ENCODE measurements around the gene TSPAN7. TPM values are rescaled to one million over a fixed set of nuclear protein-coding genes. Genes with fewer than 3 reads are reported as not detected.

The TSPAN7 gene
- total RNA-seq, 2 donors from 2014 or later, result 8.6 to 18.8 TPM

GRCh38 chrX:38599796-38600755 is 38.7 kb downstream of the TSPAN7 start:
- TF ChIP-seq POLR2A (IDR thresholded peaks at IDR 0.05) (no peak), CTCF (IDR thresholded peaks at IDR 0.05) (no peak)
- Histone ChIP-seq H3K27ac (no peak overlapping the region), H3K4me1 (no peaks in the 10 kb centered on the region), H3K36me3 (replicated peaks in 1 of 2; ENCODE audit: insufficient read depth in 1 of 2, low read depth in 2 of 2) (no peaks in the 10 kb centered on the region), H3K9me3 (no peaks in the 10 kb centered on the region), H3K27me3 (no peaks in the 10 kb centered on the region), H3K4me3 (no peak overlapping the region)
- no peak for DNase-seq
- WGBS, 2 donors, result 66 to 75% methylated on average over 3 of the region's 3 CpGs
- no peak for ATAC-seq
- intact Hi-C loops (cut with DNase I), result no loop called here

DNA sequence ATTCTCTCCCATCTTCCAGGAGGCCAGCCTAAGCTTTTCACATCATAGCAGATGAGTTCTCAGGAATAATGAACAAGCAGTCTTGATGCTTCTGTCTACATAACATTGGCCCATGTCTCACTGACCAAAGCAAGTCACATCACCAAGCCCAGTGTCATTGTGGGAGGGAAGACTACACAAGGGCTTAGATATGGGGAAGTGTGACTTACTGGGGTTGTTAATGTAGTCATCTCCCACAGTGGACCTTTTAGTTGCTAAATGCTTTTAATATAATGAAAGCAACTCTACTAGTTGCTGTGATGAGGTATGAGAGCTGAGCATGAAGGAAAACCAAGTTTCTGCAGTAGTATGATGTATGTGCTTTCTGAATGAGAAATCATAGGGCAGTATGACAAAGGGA is 40.5 kb downstream of the TSPAN7 start:
- H3K27ac ChIP-seq, result no peak overlapping the region
- H3K27me3 ChIP-seq, result no peaks in the 10 kb centered on the region
- intact Hi-C loops (cut with DNase I), result no loop called here
- H3K9me3 ChIP-seq, result no peaks in the 10 kb centered on the region
- H3K4me3 ChIP-seq, result no peak overlapping the region
- DNase-seq (no peak), ATAC-seq (no peak)
- no peaks in the 10 kb centered on the region for H3K36me3 ChIP-seq (replicated peaks in 1 of 2; ENCODE audit: insufficient read depth in 1 of 2, low read depth in 2 of 2)
- no peak for TF ChIP-seq CTCF (IDR thresholded peaks at IDR 0.05)
- no peak for TF ChIP-seq POLR2A (IDR thresholded peaks at IDR 0.05)
- H3K4me1 ChIP-seq, result no peaks in the 10 kb centered on the region

- no peak overlapping the region for H3K4me3 ChIP-seq
- no peaks in the 10 kb centered on the region for H3K4me1 ChIP-seq
- TF ChIP-seq POLR2A (IDR thresholded peaks at IDR 0.05), result no peak
- TF ChIP-seq CTCF (IDR thresholded peaks at IDR 0.05), result no peak
- ATAC-seq, result no peak
- H3K27ac ChIP-seq, result no peak overlapping the region
- WGBS, 2 donors, result 81 to 85% methylated on average over 3 of the region's 3 CpGs
- H3K9me3 ChIP-seq, result no peaks in the 10 kb centered on the region
- no peaks in the 10 kb centered on the region for H3K36me3 ChIP-seq (replicated peaks in 1 of 2; ENCODE audit: insufficient read depth in 1 of 2, low read depth in 2 of 2)
- H3K27me3 ChIP-seq, result no peaks in the 10 kb centered on the region
- intact Hi-C loops (cut with DNase I), result no loop called here
- DNase-seq, result no peak
These were observed 45.5 kb downstream of the TSPAN7 start for GRCh38 chrX:38606821-38607220.

DNA sequence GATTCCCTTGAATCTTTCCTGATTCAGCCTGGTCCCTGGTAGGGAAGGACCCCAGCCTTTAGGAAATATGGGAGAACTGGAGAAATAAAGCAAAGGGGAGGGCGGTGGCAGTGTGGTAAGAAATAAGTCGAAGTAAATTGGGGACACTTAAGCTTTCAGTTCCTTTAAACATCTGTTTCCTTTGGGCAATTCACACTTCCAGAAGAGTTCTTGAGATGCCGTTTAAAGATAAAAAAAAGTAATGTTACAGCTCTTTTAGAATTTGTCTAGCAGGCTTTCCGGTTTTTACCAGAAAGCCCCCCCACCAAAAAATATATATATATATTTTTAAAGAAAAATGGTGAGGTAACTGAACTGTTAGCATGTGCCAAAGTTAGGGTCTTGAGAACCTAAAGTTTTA is 46.6 kb downstream of the TSPAN7 start:
- H3K36me3 ChIP-seq (replicated peaks in 1 of 2; ENCODE audit: insufficient read depth in 1 of 2, low read depth in 2 of 2), result no peaks in the 10 kb centered on the region
- no peak overlapping the region for H3K27ac ChIP-seq
- no peaks in the 10 kb centered on the region for H3K9me3 ChIP-seq
- DNase-seq (no peak), ATAC-seq (no peak)
- 58 to 82% methylated on average over 4 of the region's 4 CpGs for WGBS, 2 donors
- TF ChIP-seq POLR2A (IDR thresholded peaks at IDR 0.05) (no peak), CTCF (IDR thresholded peaks at IDR 0.05) (no peak)
- no peak overlapping the region for H3K4me3 ChIP-seq
- no peaks in the 10 kb centered on the region for H3K27me3 ChIP-seq
- intact Hi-C loops (cut with DNase I), result no loop called here
- H3K4me1 ChIP-seq, result no peaks in the 10 kb centered on the region

DNA sequence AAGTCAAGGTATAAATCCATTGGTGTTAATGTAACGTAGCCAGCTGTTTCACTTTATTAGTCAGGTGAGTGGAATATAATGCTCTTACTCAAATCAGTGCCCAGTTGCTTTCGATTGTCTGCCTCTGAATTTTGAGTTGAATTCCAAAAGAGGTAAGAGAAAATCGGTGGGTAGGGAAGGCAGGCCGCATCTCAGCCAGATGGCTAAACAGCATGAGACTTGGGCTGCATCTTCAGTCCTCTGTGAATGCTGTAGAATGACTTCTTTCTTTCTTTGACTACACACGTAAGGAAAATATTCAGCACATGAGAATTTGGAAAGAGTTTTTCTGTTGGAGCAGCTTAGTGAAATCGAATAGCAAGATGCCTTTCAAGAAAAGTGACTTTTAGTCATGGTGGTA is 49.5 kb downstream of the TSPAN7 start:
- intact Hi-C loops (cut with DNase I), result no loop called here
- no peaks in the 10 kb centered on the region for H3K36me3 ChIP-seq (replicated peaks in 1 of 2; ENCODE audit: insufficient read depth in 1 of 2, low read depth in 2 of 2)
- WGBS, 2 donors, result 81 to 92% methylated on average over 6 of the region's 6 CpGs

More for the DNA sequence above, 49.5 kb downstream of the TSPAN7 start:
- Histone ChIP-seq H3K9me3 (no peaks in the 10 kb centered on the region), H3K4me3 (no peak overlapping the region), H3K27ac (no peak overlapping the region), H3K27me3 (no peaks in the 10 kb centered on the region), H3K4me1 (no peaks in the 10 kb centered on the region)
- DNase-seq (no peak), ATAC-seq (no peak)
- no peak for TF ChIP-seq POLR2A (IDR thresholded peaks at IDR 0.05)
- TF ChIP-seq CTCF (IDR thresholded peaks at IDR 0.05), result no peak
